PC-9 (cell line): Measurements from ENCODE around the gene NUDT7.

ENCODE experiments used
- EZH2 ChIP-seq: fragments of 200-600 bp; sonication (generic); IDR thresholded peaks from 2 replicates; pipeline ENCODE4 v1.8.0; 2017; ENCODE audit warnings: antibody characterized with exemption, low read depth
- TF ChIP-seq, protein P1 (sequence below): fragments of 200-600 bp; sonication (generic); conservative IDR thresholded peaks from 2 replicates; pipeline ENCODE4 v1.6.1; 2017; ENCODE audit warnings: mixed run types, antibody characterized with exemption, mild to moderate bottlenecking, moderate library complexity

DNA sequence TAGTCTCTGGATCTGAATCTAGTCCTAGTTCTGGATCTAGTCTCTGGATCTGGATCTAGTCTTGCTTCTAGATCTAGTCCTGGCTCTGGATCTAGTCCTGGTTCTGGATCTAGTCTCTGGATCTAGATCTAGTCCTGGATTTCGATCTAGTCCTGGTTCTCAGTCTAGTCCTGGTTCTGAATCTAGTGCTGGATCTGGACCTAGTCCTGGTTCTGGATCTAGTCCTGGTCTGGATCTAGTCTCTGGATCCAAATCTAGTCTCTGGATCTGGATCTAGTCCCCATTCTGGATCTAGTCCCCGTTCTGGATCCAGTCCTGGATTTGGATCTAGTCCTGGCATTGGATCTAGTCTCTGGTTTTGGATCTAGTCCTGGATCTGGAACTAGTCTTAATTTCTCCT, 36.2 kb downstream of the NUDT7 start:
- TF ChIP-seq, protein P1, sequence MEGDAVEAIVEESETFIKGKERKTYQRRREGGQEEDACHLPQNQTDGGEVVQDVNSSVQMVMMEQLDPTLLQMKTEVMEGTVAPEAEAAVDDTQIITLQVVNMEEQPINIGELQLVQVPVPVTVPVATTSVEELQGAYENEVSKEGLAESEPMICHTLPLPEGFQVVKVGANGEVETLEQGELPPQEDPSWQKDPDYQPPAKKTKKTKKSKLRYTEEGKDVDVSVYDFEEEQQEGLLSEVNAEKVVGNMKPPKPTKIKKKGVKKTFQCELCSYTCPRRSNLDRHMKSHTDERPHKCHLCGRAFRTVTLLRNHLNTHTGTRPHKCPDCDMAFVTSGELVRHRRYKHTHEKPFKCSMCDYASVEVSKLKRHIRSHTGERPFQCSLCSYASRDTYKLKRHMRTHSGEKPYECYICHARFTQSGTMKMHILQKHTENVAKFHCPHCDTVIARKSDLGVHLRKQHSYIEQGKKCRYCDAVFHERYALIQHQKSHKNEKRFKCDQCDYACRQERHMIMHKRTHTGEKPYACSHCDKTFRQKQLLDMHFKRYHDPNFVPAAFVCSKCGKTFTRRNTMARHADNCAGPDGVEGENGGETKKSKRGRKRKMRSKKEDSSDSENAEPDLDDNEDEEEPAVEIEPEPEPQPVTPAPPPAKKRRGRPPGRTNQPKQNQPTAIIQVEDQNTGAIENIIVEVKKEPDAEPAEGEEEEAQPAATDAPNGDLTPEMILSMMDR: no peak
- no peak for TF ChIP-seq EZH2
